ENCODE results near the gene KPNA4.
A peak's percentile ranks its signal among the peaks of the same experiment; 100 is the strongest.
"Not testable (repeated sequence)": the region's sequence is repeated elsewhere in the genome, so short reads cannot be mapped to it uniquely, and the experiment has no call there.

The KPNA4 gene

GRCh38 chr3:160583451-160583850 is 18.1 kb upstream of the KPNA4 start:
- Mint-ChIP-seq H3K4me1 (ENCODE audit: low read depth) (no peaks in the 10 kb centered on the region), H3K27me3 (ENCODE audit: low read depth) (peaks cover 27% of the 10 kb centered on the region), H3K27ac (no peak overlapping the region), H3K4me3 (no peak overlapping the region), H3K36me3 (ENCODE audit: low read depth) (no peaks in the 10 kb centered on the region), H3K9me3 (no peaks in the 10 kb centered on the region)
- DNase-seq (ENCODE audit: low spot score), result no peak

DNA sequence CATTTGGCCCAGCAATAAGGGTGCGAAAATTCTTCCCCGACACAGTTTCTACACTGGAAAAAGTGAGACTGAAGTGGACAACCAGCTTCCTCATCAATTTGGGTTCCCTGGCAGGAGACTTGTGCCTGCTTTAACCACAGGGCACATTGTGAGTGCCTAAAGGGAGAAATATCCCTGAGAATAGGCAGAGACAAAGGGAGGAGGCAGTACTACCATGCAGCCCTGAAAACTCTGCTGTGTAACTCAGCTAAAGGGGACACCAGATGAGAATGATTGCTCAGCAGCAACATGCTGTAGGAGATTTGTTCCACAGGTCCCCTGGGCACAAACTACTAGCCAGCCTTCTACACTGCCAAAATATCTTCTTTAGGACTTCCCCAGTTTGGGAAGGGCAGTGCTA is 15.6 kb upstream of the KPNA4 start:
- Mint-ChIP-seq H3K4me3 (no peak overlapping the region), H3K27me3 (ENCODE audit: low read depth) (peaks cover 27% of the 10 kb centered on the region), H3K4me1 (ENCODE audit: low read depth) (no peaks in the 10 kb centered on the region), H3K36me3 (ENCODE audit: low read depth) (no peaks in the 10 kb centered on the region), H3K9me3 (no peaks in the 10 kb centered on the region), H3K27ac (no peak overlapping the region)
- no peak for DNase-seq (ENCODE audit: low spot score)

GRCh38 chr3:160577556-160578195 is 12.3 kb upstream of the KPNA4 start:
- H3K36me3 Mint-ChIP-seq (ENCODE audit: low read depth), result no peaks in the 10 kb centered on the region
- no peaks in the 10 kb centered on the region for H3K9me3 Mint-ChIP-seq
- no peak for DNase-seq (ENCODE audit: low spot score)
- H3K4me1 Mint-ChIP-seq (ENCODE audit: low read depth), result no peaks in the 10 kb centered on the region
- no peak overlapping the region for H3K27ac Mint-ChIP-seq
- no peak overlapping the region for H3K4me3 Mint-ChIP-seq
- peaks cover 28% of the 10 kb centered on the region for H3K27me3 Mint-ChIP-seq (ENCODE audit: low read depth)

DNA sequence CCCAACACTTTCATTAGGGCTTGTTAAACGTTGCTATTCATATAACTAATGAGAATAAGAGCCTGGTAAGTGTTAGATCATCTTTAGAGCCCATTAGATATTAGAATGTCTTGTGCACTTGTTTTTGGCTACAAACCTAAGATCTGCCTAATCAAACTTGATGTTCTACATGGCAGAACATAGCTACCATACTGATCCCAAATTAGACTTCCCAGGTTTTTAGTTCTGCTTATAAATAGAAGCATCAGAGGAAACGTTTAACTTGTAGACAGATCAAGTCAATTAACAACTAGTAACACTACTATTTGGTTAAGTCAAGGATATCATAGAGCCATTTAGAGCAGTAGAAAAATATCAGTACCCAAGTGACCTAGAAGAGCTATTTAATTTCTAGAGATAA is 11.7 kb upstream of the KPNA4 start:
- Mint-ChIP-seq H3K27me3 (ENCODE audit: low read depth) (peaks cover 25% of the 10 kb centered on the region), H3K36me3 (ENCODE audit: low read depth) (no peaks in the 10 kb centered on the region), H3K27ac (no peak overlapping the region), H3K4me3 (no peak overlapping the region), H3K4me1 (ENCODE audit: low read depth) (no peaks in the 10 kb centered on the region), H3K9me3 (no peaks in the 10 kb centered on the region)
- DNase-seq (ENCODE audit: low spot score), result no peak

DNA sequence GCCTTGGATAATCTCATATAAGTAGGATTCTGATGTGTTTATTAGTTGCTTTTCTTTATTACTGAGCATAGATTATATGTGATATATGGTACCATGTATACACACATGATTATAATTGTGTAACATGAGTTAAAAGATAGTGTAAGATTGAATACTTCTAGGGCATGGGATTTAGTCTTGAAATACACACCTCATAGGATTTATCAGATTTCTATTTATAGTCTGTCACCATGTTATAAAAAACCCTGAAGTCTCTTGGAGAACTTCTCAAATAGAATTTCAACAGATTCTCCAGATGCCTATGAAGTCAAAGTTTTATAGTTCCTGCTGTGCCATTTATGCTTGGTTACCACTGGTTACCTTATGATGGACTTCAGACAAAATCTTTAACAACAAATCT is 11.2 kb upstream of the KPNA4 start:
- no peak for DNase-seq (ENCODE audit: low spot score)
- no peaks in the 10 kb centered on the region for H3K9me3 Mint-ChIP-seq
- peaks cover 21% of the 10 kb centered on the region for H3K27me3 Mint-ChIP-seq (ENCODE audit: low read depth)
- no peaks in the 10 kb centered on the region for H3K4me1 Mint-ChIP-seq (ENCODE audit: low read depth)
- no peaks in the 10 kb centered on the region for H3K36me3 Mint-ChIP-seq (ENCODE audit: low read depth)
- H3K4me3 Mint-ChIP-seq, result no peak overlapping the region
- no peak overlapping the region for H3K27ac Mint-ChIP-seq

- Mint-ChIP-seq H3K9me3 (no peaks in the 10 kb centered on the region), H3K36me3 (ENCODE audit: low read depth) (no peaks in the 10 kb centered on the region), H3K4me3 (no peak overlapping the region), H3K4me1 (ENCODE audit: low read depth) (no peaks in the 10 kb centered on the region), H3K27ac (no peak overlapping the region), H3K27me3 (ENCODE audit: low read depth) (peaks cover 14% of the 10 kb centered on the region)
- DNase-seq (ENCODE audit: low spot score), result no peak
Measured at GRCh38 chr3:160575589-160575988, 10.2 kb upstream of the KPNA4 start.

DNA sequence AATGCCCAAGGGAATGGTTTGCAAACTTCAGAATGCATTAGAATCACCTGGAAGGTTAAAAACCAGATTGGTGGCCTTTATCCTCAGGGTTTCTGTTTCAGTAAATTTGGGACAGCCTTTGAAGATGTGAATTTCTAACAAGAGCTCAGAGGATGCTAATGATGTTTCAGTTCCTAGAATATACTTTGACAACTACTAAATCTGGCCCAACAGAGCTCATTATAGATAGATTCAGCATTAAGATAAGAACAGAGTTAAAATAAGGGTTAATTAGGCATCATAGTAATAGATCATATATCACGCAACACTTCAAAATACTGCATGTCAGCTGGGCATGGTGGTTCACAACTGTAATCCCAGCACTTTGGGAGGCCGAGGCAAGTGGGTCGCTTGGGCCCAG is 9.3 kb upstream of the KPNA4 start:
- Mint-ChIP-seq H3K27me3 (ENCODE audit: low read depth) (peaks cover 12% of the 10 kb centered on the region), H3K4me3 (no peak overlapping the region), H3K36me3 (ENCODE audit: low read depth) (no peaks in the 10 kb centered on the region), H3K9me3 (no peaks in the 10 kb centered on the region), H3K4me1 (ENCODE audit: low read depth) (peaks cover 2% of the 10 kb centered on the region), H3K27ac (no peak overlapping the region)
- no peak for DNase-seq (ENCODE audit: low spot score)

- DNase-seq (ENCODE audit: low spot score); H3K27ac Mint-ChIP-seq; H3K4me3 Mint-ChIP-seq; H3K36me3 Mint-ChIP-seq (ENCODE audit: low read depth); H3K4me1 Mint-ChIP-seq (ENCODE audit: low read depth); H3K9me3 Mint-ChIP-seq: not testable (repeated sequence)
- H3K27me3 Mint-ChIP-seq (ENCODE audit: low read depth), result peaks cover 12% of the 10 kb centered on the region
Measured at GRCh38 chr3:160573955-160574525, 8.7 kb upstream of the KPNA4 start.

DNA sequence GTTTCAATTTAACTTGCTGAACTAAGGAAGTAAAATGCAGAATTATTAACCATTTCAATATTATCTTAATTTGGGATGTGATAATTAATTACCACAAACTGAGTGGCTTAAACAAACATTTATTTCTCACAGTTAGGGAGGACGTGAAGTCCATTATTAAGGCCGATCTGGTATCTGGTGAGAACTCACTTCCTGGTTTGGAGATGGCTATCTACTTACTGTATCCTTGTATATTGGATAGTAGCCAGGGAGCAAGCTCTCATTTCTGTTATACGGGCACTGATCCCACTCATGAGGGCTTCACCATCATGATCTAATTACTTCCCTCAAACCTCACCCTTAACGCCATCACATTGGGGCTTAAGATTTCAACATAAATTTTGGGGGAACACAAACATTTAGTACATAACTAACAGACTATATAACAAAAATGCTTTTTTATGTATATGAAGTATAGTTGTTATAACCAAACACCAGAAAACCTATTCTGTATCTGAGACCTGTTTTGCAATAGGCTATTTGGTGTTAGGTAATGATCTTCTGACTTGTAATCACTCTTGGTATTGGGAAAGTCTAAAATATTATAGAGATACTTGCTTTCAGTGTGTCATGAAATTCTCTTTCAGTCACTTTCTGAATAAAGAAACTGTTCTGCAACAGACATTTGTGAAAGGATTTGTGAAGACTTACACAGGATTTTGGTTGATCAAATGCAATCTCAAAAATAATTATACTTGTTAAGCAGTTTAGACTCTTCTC is 4.7 kb upstream of the KPNA4 start:
- Mint-ChIP-seq H3K9me3 (no peaks in the 10 kb centered on the region), H3K27ac (no peak overlapping the region), H3K4me1 (ENCODE audit: low read depth) (peaks cover 25% of the 10 kb centered on the region), H3K36me3 (ENCODE audit: low read depth) (peaks cover 9% of the 10 kb centered on the region), H3K4me3 (no peak overlapping the region), H3K27me3 (ENCODE audit: low read depth) (no peaks in the 10 kb centered on the region)
- DNase-seq (ENCODE audit: low spot score), result no peak

GRCh38 chr3:160568989-160569388 is 3.6 kb upstream of the KPNA4 start:
- DNase-seq (ENCODE audit: low spot score), result no peak
- Mint-ChIP-seq H3K27me3 (ENCODE audit: low read depth) (no peaks in the 10 kb centered on the region), H3K36me3 (ENCODE audit: low read depth) (peaks cover 14% of the 10 kb centered on the region), H3K4me3 (no peak overlapping the region), H3K27ac (no peak overlapping the region), H3K9me3 (no peaks in the 10 kb centered on the region), H3K4me1 (ENCODE audit: low read depth) (peaks cover 27% of the 10 kb centered on the region)

GRCh38 chr3:160567774-160568173 is 2.4 kb upstream of the KPNA4 start:
- peaks cover 22% of the 10 kb centered on the region for H3K36me3 Mint-ChIP-seq (ENCODE audit: low read depth)
- H3K4me3 Mint-ChIP-seq, result no peak overlapping the region
- H3K27ac Mint-ChIP-seq, result no peak overlapping the region
- no peak for DNase-seq (ENCODE audit: low spot score)
- H3K4me1 Mint-ChIP-seq (ENCODE audit: low read depth), result peaks cover 38% of the 10 kb centered on the region
- no peaks in the 10 kb centered on the region for H3K27me3 Mint-ChIP-seq (ENCODE audit: low read depth)
- no peaks in the 10 kb centered on the region for H3K9me3 Mint-ChIP-seq

- no peak for DNase-seq (ENCODE audit: low spot score)
- H3K27me3 Mint-ChIP-seq (ENCODE audit: low read depth), result no peaks in the 10 kb centered on the region
- no peaks in the 10 kb centered on the region for H3K9me3 Mint-ChIP-seq
- H3K4me3 Mint-ChIP-seq, result peak overlapping the region; percentile 98
- peaks cover 49% of the 10 kb centered on the region for H3K4me1 Mint-ChIP-seq (ENCODE audit: low read depth)
- peak overlapping the region; percentile 93 for H3K27ac Mint-ChIP-seq
- H3K36me3 Mint-ChIP-seq (ENCODE audit: low read depth), result peaks cover 31% of the 10 kb centered on the region
Measured at GRCh38 chr3:160566499-160566898, 1.1 kb upstream of the KPNA4 start.

GRCh38 chr3:160564949-160565441 is 376 bp downstream of the KPNA4 start:
- Mint-ChIP-seq H3K4me3 (peak overlapping the region; percentile 98), H3K27ac (peak overlapping the region; percentile 93), H3K27me3 (ENCODE audit: low read depth) (no peaks in the 10 kb centered on the region), H3K9me3 (no peaks in the 10 kb centered on the region), H3K36me3 (ENCODE audit: low read depth) (peaks cover 32% of the 10 kb centered on the region), H3K4me1 (ENCODE audit: low read depth) (peaks cover 55% of the 10 kb centered on the region)
- peak; percentile 71 for DNase-seq (ENCODE audit: low spot score)

GRCh38 chr3:160564258-160564911 is 986 bp downstream of the KPNA4 start:
- Mint-ChIP-seq H3K27ac (peak overlapping the region; percentile 90), H3K4me3 (peak overlapping the region; percentile 94), H3K9me3 (no peaks in the 10 kb centered on the region), H3K36me3 (ENCODE audit: low read depth) (peaks cover 32% of the 10 kb centered on the region), H3K4me1 (ENCODE audit: low read depth) (peaks cover 56% of the 10 kb centered on the region), H3K27me3 (ENCODE audit: low read depth) (no peaks in the 10 kb centered on the region)
- peak; percentile 17 for DNase-seq (ENCODE audit: low spot score)

Data from T-helper 2 cell treated with Interferon-gamma antibody and Interleukin-4, amounts not matched to agents 5 μg/mL and 100 μg/mL, for 36 hours (primary cell).